GM12872 (cell line): ENCODE results near the gene LECT2.

Source experiments
- CTCF ChIP-seq: IDR thresholded peaks from 3 replicates; pipeline ENCODE4 v1.5.1; 2011; ENCODE audit warnings: low read depth, mild to moderate bottlenecking, low read length, moderate library complexity; ENCODE audit not compliant: insufficient read depth

Gene LECT2

DNA sequence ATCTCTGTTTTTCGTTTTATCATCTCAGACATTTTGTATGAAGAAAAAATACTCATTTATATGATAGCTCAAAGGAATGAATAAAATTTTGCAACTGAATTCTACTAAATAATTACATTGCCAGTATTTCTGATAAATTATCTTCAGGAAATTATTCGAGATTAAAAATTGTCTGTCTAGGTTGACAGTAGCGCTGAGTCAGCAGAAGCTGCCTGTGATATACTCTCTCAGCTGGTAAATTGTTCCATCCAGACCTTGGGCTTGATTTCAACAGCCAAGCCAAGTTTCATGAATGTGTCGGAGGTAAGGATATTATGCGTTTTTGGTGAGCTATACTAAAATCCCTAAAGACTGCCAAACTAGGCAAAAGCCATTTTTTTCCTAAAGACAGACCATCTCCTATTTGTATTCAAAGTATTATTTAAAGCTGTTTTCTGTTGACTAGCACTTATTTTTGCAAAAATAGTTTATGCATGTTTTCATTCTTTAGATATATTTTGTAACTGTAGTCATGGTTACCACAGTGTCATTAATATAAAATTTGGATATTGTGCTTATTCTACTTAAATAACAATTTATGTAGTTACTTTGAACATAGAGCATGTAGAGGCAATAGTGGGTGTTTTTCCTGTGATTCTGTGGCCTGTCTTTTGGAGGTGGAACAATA, 17.4 kb downstream of the LECT2 start:
- TF ChIP-seq CTCF: no peak

DNA sequence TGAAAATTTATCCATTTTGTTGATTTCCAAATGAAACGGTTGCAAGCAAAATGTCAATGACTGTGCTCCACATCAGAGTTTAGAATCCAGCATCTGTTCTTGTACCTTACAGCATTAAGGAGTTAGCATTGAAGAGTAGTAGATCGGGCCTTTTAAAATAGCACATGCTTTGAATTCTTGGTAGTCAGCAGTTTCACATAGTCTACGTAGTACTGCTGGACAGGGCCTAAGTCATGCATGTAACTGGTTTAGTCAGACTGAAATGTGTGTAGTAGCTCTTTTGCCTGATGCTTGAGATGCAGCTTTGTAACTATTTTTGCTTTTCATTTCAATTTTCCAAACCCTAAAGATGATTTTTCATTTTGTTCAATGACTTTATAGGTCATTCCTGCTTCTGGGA, 19.8 kb downstream of the LECT2 start:
- no peak for TF ChIP-seq CTCF

DNA sequence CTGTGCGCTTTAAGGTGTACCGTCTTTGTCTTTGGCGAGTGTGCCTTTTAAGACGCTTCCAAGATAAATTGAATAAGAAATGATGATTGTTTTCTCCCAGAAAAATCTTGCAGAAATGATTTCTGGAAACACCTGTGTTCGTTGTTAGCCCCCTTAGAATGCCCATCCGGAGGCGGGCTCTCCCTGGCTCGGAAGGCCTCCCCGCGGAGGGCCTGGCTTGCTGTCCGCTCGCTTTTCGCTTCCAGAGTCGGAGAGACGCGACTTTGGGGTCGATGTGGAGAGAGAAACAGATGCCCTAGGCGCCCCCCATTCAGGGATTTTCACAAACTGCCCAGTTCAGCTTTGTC, 23.9 kb downstream of the LECT2 start:
- TF ChIP-seq CTCF: no peak

GRCh38 chr5:135930029-135930948, 24.5 kb downstream of the LECT2 start:
- TF ChIP-seq CTCF: no peak

DNA sequence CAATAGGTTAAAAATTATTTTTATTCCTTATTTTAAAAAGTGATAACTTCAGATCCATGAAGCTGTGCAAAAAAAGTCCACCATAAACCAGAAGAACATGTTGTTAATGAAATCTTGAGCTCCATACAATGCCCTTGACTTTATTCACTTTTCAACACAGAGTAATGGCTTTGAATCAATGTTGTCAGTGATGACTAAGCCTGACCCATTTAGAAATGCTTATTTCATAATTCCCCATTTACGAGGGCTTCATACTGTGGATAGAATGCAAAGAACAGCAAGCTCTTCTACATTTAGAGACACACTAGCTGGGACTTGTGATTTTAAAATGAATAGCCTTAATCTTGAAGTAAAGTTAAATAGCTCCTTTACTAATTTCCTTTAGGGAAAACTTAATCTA, 33.4 kb downstream of the LECT2 start:
- TF ChIP-seq CTCF: no peak

DNA sequence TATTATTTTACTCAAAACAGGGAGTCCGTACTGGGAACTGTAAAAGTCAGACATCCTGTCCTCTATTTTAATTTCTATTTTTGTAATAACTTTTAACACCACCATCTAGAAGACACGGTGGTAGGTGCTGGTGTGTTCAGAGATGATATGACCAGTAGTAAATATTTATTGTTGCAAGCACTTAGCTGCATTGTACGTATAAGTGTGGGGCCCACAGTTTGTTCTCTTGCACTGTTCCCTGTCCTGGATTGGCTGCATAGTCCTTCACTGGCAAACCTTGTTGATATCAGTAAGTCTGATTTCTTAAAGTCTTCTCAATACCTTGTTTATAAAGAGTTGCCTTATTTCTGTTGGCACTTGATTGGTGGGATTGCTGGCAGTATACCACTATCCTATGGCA, 34.6 kb downstream of the LECT2 start:
- TF ChIP-seq CTCF: no peak

DNA sequence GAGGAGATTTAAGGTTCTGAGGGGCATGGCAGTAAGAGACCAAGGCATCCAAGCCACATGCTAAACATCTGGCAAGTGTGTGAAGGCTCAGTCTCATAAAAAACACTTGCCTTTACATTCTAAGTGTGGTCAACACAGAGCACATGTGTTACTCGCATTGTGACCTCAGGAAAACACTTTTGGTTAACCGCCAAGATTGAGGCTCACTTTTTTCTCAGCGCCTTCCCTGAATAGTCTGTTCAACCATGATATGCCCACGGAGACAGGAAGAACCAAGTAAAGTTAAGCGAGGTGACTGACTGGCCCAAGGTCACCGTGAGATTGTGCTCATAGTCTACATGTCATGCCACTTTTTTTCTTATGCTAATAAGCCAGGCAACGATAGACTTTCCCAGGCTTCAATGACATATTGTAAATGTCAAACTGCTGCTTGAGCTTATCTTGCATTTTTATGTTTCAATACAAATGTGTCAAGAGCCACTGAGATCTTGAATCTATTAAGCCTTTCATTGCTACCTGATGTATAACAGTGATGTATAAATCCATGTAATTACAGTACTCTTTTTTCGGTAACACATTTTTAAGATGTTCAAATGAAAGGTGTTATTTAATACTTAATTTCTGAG, 38.0 kb downstream of the LECT2 start:
- TF ChIP-seq CTCF: no peak
